Fibroblast of the conjunctiva (primary cell): Measurements from ENCODE around the gene RBM38.
"Not testable (repeated sequence)": the region's sequence is repeated elsewhere in the genome, so short reads cannot be mapped to it uniquely, and the experiment has no call there.

Experiments used
- DNase-seq: peaks from one replicate; pipeline ENCODE4 v3.0.0-alpha.2; 2010; ENCODE audit warnings: low read depth

RBM38 gene

DNA sequence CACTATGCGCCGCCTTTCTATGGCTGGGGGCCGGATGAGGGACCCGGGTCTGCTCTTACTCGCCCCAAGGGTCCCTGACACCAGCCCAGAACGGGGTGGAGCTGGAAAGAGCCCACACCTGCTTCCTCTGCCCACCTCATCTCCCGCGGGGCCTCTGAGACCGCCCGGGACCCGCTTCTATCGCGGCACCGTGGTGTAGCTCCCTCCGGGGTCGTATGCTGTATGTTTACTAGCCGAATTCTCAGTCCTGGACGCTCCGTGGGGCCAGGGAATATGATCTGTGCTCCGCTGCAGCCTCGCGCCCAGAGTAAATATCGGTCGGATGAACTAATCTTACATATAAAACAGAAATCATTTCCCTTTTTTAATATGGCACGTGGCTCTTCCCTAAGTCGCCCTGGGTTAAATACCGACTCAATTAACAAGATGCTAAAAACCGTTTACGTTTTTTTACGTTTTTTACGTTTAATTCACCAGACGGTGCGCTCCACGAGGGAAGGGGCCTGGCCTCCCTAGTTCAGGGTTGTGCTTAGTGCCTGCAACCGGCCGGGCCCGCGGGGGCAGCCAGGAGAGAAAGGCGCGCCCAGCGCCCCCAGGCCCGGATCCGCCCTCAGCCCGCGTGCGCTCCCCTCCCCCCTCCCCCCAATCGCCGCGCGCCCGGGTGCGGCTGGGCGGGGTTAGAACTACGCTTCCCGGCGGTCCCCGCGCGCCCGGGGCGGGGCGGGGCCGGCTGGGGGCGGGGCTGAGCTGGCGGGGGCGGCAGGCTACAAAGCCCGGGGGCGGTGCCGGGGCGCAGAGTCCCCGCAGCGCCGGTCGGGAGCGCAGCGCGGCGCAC lies at the start of gene RBM38:
Gene RBM38 (plus strand): TSS at position 793 of the 835 bp plus-strand sequence. CDS start 186 bp downstream, outside the sequence.
- peak; percentile 16 for DNase-seq

- no peak for DNase-seq
These were observed 49.5 kb upstream of the RBM38 start for GRCh38 chr20:57341663-57342062.

GRCh38 chr20:57342829-57343228 lies 48.4 kb upstream of the RBM38 start:
- no peak for DNase-seq

- DNase-seq: peak; percentile 39
These were observed 44.7 kb upstream of the RBM38 start for GRCh38 chr20:57346477-57346876.

DNA sequence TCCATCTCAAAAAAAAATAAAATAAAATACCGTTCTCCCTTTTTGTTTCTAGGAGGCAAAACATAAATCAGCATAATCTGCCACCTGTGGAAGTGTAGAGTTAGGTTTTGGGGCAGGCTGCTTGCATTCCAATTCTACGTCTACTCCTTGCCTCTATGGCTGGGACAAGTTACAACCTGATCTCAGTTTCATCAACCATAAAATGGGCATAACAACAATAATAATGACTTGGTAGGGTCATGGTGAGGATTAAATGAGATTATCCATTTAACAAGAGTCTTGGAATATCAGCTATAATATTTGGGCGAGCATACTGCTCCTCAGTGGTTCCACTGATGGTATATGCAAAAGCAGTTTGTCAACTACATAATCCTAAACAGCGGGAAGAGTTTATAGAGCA lies 43.8 kb upstream of the RBM38 start:
- DNase-seq: no peak

DNA sequence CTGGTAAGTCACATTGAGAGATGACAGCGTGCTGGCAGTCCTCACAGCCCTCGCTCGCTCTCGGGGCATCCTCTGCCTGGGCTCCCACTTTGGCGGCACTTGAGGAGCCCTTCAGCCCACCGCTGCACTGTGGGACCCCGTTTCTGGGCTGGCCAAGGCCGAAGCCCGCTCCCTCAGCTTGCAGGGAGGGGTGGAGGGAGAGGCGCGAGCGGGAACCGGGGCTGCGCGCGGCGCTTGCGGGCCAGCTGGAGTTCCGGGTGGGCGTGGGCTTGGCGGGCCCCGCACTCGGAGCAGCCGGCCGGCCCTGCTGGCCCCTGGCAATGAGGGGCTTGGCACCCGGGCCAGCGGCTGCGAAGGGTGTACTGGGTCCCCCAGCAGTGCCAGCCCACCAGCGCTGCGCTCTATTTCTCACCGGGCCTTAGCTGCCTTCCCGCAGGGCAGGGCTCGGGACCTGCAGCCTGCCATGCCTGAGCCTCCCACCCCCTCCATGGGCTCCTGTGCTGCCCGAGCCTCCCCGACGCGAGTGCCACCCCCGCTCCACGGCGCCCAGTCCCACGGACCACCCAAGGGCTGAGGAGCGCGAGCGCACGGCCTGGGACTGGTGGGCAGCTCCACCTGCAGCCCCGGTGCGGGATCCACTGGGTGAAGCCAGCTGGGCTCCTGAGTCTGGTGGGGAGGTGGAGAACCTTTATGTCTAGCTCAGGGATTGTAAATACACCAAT lies 42.8 kb upstream of the RBM38 start:
- not testable (repeated sequence) for DNase-seq

DNA sequence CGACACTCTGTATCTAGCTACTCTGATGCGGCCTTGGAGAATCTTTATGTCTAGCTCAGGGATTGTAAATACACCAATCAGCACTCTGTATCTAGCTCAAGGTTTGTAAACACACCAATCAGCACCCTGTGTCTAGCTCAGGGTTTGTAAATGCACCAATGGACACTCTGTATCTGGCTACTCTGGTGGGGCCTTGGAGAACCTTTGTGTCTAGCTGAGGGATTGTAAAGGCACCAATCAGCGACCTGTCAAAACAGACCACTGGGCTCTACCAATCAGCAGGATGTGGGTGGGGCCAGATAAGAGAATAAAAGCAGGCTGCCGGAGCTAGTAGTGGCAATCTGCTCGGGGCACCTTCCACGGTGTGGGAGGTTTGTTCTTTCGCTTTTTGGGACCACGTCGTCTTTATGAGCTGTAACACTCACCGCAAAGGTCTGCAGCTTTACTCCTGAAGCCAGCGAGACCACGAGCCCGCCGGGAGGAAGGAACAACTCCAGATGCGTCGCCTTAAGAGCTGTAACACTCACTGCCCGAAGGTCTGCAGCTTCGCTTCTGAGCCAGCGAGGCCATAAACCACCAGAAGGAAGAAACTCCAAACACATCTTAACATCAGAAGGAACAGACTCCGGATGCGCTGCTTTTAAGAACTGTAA lies 42.1 kb upstream of the RBM38 start:
- DNase-seq: not testable (repeated sequence)

- no peak for DNase-seq
These were observed 41.0 kb upstream of the RBM38 start for GRCh38 chr20:57350081-57350710.

- not testable (repeated sequence) for DNase-seq
These were observed 40.5 kb upstream of the RBM38 start for GRCh38 chr20:57350726-57351041.

- DNase-seq: peak; percentile 84
These were observed 40.0 kb upstream of the RBM38 start, which contains the start of gene RAE1 for GRCh38 chr20:57351042-57351783. Gene RAE1, plus strand, starts transcription at chr20:57351255. Its CDS starts 2,784 bp downstream, at chr20:57354039.

DNA sequence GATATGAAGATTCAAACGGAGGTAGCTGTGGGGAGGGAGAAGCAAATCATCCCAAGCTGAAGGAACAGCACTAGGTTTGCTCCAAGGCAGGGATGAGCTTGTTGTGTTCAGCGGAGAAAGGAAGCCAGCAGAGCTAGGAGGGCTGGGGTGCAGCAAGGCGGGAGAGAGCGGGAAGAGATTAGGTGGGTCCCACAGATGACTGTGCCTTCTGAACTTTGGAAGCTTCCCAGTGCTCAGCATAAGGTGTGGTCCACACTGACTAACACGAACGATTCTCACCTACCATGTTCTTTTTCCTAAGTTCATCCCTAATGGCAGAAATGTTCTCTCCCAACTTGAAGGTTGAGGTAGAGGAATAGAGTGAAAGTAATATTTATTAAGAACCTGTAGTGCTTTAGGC lies 38.9 kb upstream of the RBM38 start:
- no peak for DNase-seq

GRCh38 chr20:57353351-57353750 lies 37.8 kb upstream of the RBM38 start:
- no peak for DNase-seq

- DNase-seq: peak; percentile 54
These were observed 29.7 kb upstream of the RBM38 start for GRCh38 chr20:57361517-57361916.

DNA sequence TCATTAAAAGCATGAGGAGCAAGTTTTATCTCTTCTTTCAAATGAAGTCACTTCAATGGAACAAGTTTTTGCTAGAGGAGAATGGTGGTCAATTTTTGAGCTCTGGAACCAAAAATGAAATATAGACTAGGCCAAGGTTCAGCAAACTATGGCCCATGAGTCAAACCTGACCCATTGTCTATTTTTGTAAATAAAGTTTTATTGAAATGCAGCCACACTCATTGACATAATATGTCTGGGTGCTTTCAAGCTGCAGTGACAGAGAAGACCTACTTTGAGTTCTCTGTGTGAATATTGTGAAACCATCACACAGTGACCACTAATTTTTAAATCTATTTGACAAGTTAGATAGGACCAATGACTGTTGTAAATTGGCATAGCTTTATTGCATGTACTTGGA lies 26.7 kb upstream of the RBM38 start:
- DNase-seq: no peak

- no peak for DNase-seq
These were observed 21.6 kb upstream of the RBM38 start for GRCh38 chr20:57369596-57369995.

DNA sequence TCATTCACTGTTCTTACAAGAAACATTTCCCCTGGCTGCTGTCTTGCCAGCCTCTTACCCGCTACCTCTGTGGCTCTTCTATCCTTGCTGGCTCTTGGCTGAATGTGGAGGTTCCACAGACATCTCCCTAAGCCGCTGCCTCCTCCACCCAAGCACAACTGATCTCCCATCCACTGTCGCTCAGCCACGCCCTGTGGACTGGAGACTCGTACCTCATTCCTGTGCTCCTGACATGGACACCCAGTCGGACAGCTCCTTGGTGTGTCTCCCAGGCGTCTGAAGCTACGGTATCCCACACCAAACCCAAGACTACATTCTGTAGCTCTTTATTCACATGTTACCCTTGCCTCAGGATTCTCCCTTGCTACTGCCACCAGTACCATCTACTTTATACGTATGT lies 20.9 kb upstream of the RBM38 start:
- DNase-seq: no peak

- no peak for DNase-seq
These were observed 19.8 kb upstream of the RBM38 start for GRCh38 chr20:57371363-57371762.

- no peak for DNase-seq
These were observed 19.0 kb upstream of the RBM38 start for GRCh38 chr20:57372157-57372556.

DNA sequence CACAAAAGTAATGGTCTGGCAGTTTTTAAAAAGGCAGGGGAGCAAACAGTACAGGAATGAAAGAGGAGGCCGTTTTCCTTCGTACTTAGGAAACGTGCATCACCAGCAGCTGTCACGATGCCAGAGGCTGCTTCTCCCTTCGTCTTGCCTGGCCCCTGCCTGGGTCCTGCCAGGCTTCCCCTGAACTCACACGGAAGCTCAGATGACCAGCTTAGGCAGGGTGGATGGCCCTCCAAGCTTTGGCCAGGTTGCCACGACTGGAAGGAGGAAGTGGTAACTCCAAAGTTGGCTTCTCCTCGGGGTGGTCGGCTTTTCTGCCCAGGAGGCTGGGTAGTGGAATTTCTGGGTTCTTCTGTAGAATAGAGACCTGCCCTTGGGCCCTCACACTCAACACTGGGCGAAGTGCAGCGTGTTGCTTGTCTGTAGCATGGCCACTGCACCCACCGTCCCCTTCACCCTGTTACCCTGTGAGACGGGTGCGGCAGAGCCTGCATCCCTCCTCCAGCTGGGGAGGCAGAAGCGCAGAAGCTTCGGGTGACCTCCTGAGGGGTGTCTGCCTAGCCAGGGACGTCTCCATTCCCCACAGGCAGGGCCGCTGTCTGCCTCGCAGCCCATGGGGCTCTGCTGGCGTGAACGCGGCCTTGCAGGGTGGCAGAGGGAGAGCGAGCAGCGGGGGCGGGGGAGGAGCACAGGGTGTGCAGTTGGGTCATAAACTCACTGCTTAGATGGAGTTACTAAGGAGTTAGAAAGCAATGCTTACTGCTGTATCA lies 18.4 kb upstream of the RBM38 start:
- DNase-seq: no peak

DNA sequence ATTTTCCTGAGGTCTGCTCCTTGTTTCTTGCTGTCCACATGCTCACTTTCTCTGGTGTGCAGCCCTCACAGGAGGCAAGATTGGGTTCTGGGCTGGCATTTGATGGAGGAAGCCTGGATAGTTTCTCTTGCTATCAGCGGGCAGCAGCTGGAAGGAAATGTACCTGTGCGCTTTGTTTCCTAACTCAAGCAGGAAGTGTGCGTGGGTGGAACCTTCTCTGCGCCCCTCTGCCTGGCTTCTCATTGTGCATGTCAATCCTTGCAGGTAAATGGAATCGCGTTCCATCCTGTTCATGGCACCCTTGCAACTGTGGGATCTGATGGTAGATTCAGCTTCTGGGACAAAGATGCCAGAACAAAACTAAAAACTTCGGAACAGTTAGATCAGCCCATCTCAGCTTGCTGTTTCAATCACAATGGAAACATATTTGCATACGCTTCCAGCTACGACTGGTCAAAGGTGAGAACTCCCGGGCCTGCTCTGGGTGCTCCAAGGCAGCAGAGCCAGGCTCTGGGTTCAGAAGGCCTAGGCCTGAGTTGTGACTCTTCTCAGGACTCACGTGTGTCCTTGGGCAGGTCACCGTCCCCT lies 16.8 kb upstream of the RBM38 start:
- no peak for DNase-seq
